PFSK-1 (cell line): Measurements from ENCODE around the gene SEMA4D.

Experiments
- FOXP2 ChIP-seq: optimal IDR thresholded peaks from 2 replicates; pipeline ENCODE3; 2011; ENCODE audit warnings: borderline replicate concordance, control low read depth, inconsistent platforms; ENCODE audit not compliant: insufficient read depth; ENCODE audit errors: extremely low read length, extremely low read depth
- POLR2AphosphoS5 ChIP-seq: IDR thresholded peaks from 2 replicates; pipeline ENCODE4 v1.6.1; 2012; ENCODE audit warnings: low read depth, mild to moderate bottlenecking, control low read depth, low read length, moderate library complexity
- REST ChIP-seq, 2 experiments: IDR thresholded peaks; 2 replicates each; pipeline versions ENCODE4 v1.6.1 to v1.8.0; 2011 to 2012; ENCODE audit warnings: low read depth in 2 of 2, low read length in 2 of 2, control low read depth in 1 of 2, inconsistent platforms in 1 of 2, mild to moderate bottlenecking in 1 of 2, moderate library complexity in 1 of 2; ENCODE audit not compliant: insufficient read depth in 1 of 2
- SIN3A ChIP-seq: IDR thresholded peaks from 2 replicates; pipeline ENCODE4 v1.6.1; 2012; ENCODE audit warnings: mild to moderate bottlenecking, low read length, moderate library complexity, borderline replicate concordance; ENCODE audit not compliant: insufficient read depth
- TAF1 ChIP-seq: IDR thresholded peaks from 2 replicates; pipeline ENCODE4 v1.6.1; 2012; ENCODE audit warnings: low read length, control low read depth, borderline replicate concordance; ENCODE audit not compliant: insufficient read depth

GRCh38 chr9:89376741-89377351 lies 121.1 kb downstream of the SEMA4D start:
- TF ChIP-seq POLR2AphosphoS5 (no peak), TAF1 (no peak), REST (IDR thresholded peaks at IDR 0.05; ENCODE audit: insufficient read depth in 1 of 2, low read depth in 2 of 2, low read length in 2 of 2) (no peak), SIN3A (no peak), FOXP2 (no peak)
